Inflammatory macrophage (primary cell): ENCODE measurements around the gene NOL9.

Experiments used
- DNase-seq, 2 donors: peaks; one replicate each; pipeline ENCODE4 v3.0.0-alpha.2; 2020 to 2022

The NOL9 gene

DNA sequence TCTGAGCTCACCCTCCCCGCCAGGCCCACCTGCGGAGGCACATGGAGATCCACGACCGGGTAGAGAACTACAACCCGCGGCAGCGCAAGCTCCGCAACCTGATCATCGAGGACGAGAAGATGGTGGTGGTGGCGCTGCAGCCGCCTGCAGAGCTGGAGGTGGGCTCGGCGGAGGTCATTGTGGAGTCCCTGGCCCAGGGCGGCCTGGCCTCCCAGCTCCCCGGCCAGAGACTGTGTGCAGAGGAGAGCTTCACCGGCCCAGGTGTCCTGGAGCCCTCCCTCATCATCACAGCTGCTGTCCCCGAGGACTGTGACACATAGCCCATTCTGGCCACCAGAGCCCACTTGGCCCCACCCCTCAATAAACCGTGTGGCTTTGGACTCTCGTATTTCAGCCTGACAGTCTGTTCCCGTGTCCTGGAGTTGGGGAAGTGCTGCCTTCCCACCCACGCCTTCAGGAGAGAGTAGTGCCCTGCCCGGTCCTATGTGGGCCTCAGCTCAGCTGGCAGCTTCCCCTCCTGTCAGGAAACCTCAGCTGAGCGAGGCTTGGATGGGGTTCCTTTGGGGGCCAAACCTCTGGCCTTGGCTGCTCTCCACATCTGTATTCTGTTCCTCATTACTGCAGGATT is 34.7 kb upstream of the NOL9 start:
- peak; percentile 82 to 90 for DNase-seq

DNA sequence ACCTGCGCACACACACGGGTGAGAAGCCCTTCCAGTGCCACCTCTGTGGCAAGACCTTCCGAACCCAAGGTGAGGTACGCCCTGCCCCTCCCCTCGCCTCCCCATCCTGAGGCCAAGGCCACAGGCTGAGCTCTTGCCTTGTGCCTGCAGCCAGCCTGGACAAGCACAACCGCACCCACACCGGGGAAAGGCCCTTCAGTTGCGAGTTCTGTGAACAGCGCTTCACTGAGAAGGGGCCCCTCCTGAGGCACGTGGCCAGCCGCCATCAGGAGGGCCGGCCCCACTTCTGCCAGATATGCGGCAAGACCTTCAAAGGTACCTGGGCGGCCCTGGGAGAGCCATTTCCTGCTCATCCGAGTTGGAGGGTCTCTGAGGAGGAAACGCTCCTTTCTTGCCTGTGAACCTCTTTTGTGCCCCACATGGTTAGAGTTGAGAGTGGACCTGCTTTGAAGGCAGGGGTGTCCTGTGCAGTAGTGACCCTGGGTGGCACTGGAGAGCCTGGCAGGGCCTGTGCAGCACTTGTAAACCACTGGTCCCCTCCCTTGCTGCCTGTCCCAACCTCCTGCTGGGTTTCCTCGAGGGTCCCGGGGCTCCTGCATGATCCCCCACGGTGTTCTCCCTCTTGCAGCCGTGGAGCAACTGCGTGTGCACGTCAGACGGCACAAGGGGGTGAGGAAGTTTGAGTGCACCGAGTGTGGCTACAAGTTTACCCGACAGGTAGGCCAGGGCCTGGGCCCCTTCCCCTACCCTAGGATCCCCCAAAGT is 34.0 kb upstream of the NOL9 start:
- DNase-seq: no peak

DNA sequence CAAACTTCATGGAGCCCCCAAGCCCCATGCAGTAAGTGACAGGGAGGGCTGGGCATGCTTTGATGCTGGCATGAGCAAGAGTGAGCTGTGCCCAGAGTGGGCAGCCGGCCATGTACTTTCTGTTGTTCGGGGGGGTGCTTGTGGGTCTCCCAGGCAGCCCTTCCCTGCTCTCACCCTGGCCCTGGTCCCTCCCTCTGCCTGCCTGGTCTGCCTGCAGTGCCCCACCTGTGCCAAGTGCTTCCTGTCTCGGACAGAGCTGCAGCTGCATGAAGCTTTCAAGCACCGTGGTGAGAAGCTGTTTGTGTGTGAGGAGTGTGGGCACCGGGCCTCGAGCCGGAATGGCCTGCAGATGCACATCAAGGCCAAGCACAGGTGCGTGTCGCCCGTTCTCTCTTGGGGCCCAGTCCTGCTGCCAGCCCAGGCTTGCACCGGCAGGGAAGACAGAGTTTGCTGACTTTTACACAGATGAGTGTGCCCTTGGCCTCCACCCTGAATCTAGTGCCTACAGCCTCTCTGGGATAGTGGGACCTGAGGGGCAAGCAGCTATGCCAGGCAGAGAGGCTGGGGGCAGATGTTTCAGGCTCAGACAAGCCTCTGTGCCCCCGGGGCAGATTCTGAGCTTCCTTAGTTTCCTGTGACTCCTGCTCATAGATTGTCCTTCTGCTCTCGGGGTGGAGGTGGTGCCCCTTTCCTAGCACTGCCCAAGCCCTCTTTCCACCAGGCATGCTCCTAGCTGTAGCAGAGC is 33.1 kb upstream of the NOL9 start:
- DNase-seq: no peak

GRCh38 chr1:6586404-6586816 is 32.1 kb upstream of the NOL9 start:
- DNase-seq: no peak

GRCh38 chr1:6585841-6586240 is 31.5 kb upstream of the NOL9 start:
- no peak for DNase-seq

DNA sequence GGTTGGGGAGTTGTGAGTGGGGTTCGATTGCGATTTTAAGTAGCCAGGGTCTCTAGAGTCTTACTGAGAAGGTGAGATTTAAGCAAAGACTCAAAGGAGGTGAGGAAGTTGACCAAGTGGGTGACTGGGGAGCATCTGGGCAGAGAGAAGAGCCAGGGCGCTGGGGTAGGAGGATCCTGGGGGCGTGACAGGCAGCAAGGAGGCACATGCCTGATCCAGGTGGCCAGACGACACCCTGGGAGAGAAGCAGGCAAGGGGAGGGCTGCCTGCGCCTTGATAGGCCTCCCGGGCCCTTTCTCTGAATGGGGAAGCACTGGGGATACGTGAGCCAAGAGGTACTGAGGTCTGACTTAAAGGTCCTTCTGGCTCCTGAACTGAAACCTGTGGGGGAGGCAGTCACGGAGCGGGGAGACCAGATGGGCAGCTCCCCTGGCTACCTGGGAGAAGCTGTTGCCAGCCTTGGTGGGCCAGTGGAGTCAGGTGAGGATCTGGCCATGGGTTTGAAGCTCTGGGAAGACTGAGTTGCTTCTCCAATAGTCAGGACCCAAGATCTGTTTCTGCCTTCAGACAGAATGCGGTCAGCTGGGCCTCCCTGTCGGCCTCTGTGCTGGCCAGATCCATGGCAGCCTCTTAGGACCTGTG is 30.9 kb upstream of the NOL9 start:
- no peak for DNase-seq

DNA sequence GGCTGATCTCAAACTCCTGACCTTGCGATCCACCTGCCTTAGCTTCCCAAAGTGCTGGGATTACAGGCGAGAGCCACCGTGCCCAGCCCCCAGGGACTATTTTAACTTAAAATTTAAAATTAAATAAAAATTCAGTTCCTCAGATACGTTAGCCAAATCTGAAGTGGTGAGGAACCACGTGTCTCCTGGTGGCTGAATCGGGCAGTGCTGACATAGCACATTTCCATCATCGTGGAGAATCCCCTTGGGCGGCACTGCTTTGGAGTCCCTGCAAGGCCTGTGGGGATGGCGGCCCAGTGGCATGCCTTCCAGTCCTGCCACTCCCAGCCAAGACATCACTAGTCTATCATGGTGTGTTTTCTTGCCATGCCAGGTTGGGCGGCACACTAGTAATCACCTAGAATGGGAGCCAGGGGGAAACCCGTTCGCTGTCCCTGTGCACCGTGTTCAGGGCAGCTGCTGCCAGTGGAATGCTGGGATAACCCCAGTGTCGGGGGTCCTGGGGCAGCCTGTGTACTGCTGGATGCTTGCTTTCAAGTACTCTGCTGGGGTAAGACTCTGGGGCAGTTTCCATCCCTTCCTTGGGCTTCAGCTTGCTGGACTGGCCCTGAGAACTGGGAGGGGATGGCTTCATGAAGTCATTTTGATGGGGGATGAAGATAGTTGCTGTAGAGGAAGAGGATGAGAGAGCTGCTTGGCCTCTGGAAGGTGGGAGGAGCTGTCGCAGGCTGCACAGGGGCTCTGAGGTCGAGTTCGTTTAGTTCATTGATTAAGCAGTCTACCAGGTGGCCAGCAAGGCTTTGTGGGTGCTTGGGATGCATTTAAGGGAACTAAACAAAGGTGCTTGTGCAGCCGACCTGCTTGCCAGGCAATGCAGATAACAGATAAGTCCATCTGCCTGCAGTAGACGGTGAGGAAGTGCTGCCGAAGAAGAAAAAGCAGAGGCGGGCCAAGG is 30.1 kb upstream of the NOL9 start:
- no peak for DNase-seq

DNA sequence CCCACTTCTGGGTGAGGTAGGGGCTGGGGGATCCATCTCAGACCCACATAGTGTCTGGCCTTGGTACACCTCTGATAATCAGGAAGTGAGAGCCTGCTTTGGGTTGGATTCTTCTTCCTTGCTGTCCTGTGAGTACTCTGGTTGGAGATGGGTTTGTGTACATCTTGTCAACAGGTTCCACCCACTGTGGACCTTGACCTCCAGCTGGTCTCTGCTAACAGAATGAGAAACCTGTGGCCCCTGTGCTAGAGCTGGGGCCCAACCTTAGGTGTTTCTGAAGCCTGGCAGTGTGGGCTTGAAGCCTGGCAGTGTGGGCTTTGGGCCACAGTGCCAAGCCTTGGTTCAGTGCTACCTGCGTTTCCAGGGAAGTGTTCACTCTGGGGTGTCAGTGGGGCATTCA is 28.1 kb upstream of the NOL9 start:
- DNase-seq: no peak

DNA sequence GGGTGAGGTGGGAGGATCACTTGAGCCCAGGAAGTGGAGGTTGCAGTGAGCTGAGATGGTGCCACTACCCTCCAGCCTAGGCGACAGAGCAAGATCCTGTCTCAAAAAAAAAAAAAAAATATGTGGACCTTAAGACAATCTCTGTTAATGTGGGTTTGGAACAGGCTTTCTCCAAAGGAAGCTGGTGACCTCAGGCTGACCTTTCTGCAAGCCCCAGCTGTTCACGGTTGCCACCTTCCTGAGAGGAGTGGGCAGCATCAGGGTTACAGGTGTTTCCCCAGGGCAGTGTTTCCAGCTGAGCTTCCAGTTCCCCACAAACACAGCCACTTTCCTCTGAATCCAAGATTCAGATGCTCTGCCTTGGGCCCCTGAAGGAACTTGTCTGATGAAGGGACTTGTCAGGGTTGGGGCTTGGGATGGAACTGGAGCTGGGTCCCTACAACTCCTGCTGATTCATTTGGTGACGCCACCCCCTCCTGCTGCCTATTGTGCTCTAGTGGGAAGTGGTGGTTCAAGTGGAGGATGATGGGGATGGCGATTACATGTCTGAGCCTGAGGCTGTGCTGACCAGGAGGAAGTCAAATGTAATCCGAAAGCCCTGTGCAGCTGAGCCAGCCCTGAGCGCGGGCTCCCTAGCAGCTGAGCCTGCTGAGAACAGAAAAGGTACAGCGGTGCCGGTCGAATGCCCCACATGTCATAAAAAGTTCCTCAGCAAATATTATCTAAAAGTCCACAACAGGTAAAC is 27.4 kb upstream of the NOL9 start:
- peak; percentile 80 to 92 for DNase-seq

GRCh38 chr1:6580593-6581409 is 26.5 kb upstream of the NOL9 start:
- peak; percentile 26 to 63 for DNase-seq

DNA sequence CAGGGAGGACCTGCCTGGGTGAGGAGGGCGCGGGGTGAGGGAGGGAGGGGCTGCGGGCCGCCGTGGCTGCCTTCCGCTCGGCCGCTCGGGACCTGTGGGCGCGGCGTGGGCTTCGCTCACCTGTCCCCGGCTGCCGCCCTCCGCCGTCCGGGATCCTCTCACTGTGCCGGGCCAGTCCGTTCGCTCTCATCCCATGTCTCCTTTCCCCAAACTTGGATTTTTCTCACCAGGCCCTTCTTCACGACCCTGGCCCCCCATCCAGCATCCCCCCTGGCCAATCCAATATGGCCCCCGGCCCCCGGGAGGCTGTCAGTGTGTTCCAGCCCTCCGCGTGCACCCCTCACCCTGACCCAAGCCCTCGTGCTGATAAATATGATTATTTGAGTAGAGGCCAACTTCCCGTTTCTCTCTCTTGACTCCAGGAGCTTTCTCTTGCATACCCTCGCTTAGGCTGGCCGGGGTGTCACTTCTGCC is 25.8 kb upstream of the NOL9 start:
- peak; percentile 57 to 63 for DNase-seq

DNA sequence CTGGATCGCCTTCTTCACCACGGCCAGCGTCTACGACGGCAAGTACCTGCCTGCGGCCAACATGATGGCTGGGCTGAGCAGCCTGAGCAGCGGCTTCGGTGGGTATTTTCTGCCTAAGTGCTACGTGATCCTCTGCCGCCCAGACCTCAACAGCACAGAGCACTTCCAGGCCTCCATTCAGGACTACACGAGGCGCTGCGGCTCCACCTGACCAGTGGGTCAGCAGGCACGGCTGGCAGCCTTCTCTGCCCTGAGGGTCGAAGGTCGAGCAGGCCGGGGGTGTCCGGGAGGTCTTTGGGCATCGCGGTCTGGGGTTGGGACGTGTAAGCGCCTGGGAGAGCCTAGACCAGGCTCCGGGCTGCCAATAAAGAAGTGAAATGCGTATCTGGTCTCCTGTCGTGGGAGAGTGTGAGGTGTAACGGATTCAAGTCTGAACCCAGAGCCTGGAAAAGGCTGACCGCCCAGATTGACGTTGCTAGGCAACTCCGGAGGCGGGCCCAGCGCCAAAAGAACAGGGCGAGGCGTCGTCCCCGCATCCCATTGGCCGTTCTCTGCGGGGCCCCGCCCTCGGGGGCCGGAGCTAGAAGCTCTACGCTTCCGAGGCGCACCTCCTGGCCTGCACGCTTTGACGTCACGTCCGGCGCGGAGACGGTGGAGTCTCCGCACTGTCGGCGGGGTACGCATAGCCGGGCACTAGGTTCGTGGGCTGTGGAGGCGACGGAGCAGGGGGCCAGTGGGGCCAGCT is 25.2 kb upstream of the NOL9 start, which contains the start of gene ZBTB48:
Gene ZBTB48 (plus strand): TSS at position 621 of the 745 bp plus-strand sequence. CDS start 616 bp downstream, outside the sequence.
- DNase-seq: peak; percentile 98 to 99

DNA sequence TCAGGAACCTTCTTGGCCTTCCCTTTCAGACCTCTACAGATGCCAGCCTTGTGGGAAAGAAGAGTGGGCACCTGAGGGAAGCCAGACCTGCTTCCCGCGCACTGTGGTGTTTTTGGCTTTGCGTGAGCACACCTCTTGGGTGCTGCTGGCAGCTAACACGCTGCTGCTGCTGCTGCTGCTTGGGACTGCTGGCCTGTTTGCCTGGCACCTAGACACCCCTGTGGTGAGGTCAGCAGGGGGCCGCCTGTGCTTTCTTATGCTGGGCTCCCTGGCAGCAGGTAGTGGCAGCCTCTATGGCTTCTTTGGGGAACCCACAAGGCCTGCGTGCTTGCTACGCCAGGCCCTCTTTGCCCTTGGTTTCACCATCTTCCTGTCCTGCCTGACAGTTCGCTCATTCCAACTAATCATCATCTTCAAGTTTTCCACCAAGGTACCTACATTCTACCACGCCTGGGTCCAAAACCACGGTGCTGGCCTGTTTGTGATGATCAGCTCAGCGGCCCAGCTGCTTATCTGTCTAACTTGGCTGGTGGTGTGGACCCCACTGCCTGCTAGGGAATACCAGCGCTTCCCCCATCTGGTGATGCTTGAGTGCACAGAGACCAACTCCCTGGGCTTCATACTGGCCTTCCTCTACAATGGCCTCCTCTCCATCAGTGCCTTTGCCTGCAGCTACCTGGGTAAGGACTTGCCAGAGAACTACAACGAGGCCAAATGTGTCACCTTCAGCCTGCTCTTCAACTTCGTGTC is 24.5 kb upstream of the NOL9 start:
- no peak for DNase-seq

DNA sequence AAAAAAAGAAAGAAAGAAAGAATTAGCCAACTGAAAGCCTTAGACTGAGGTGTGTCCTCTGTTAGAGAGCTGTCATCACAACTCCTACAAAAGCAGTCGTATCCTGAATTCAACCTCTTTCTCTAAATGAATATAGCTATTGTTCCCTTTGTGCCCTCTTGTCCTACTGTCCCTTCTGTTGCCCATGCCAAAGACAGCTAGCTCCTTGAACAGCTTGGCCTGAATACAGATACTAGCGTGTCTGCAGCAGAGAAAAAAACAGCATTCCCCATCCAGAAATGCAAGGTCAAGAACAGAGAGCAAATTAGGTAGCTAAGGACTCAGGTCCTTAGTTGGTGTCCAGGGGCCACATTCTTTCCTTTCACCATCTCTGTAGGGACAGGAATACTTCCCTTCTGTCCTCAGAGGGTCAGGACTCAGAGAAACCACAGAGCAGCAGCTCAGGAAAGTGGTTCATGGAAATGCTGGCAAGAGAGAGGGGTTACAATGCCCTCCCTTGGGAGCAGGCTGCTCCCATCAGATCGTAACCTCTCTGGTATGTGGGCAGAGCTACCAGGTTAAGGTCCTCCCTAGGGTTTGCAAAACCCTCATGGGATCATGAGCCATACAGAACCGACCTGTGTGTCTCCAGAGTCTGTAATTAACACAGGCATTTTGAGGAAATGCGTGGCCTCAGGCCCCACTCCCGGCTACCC is 23.7 kb upstream of the NOL9 start:
- DNase-seq: no peak

- DNase-seq: no peak
These were observed 20.5 kb upstream of the NOL9 start for GRCh38 chr1:6574818-6575217.

DNA sequence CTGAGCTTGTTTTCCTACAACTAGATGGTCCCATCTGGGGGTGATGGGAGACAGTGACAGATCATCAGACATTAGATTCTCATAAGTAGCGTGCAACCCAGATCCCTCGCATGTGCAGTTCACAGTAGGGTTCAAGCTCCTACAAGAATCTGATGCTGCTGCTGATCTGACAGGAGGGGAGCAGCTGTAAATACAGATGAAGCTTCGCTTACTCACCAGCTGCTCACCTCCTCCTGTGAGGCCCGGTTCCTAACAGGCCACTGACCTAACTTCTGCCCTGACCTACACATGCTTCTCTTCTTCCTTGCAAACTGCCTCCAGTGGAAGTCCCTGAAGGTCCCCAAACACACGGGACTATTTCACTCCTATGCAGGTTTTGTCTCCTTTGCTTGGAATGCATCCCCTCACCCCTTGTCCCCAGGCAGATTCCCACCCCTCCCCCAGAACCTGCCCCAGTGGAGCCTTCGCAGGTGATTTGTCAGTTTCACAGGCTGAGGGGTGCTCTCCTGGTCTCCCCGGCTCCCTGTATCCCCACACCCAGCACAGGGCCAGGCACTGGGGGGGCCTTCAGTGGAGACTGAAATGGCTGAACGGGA is 19.8 kb upstream of the NOL9 start:
- DNase-seq: no peak

- DNase-seq: no peak
These were observed 18.5 kb upstream of the NOL9 start for GRCh38 chr1:6572653-6573383.
